Osteoblast (primary cell): Measurements from ENCODE around the gene OGA. TPM values are rescaled to one million over a fixed set of nuclear protein-coding genes. Genes with fewer than 3 reads are reported as not detected.

ENCODE experiments used
- DNase-seq: peaks from one replicate; pipeline ENCODE4 v3.0.0; 2011; ENCODE audit warnings: low spot score, mixed read lengths; ENCODE audit not compliant: insufficient read length; ENCODE audit errors: missing footprints
- H2AFZ ChIP-seq: 2 replicates; pipeline ENCODE4 v1.6.0; 2011; ENCODE audit warnings: mild to moderate bottlenecking, low read length
- H3K27ac ChIP-seq: 2 replicates; pipeline ENCODE4 v1.5.1; 2011; ENCODE audit warnings: mild to moderate bottlenecking, low read depth, low read length, moderate library complexity
- H3K27me3 ChIP-seq: 2 replicates; pipeline ENCODE4 v1.6.0; 2012; ENCODE audit warnings: mild to moderate bottlenecking, control low read depth, inconsistent platforms, low read length, moderate library complexity; ENCODE audit not compliant: insufficient read depth
- H3K36me3 ChIP-seq: 2 replicates; pipeline ENCODE4 v1.5.1; 2011; ENCODE audit warnings: mild to moderate bottlenecking, low read length, control low read depth, moderate library complexity; ENCODE audit not compliant: insufficient read depth
- H3K4me1 ChIP-seq: 2 replicates; pipeline ENCODE4 v1.5.1; 2011; ENCODE audit warnings: mild to moderate bottlenecking, low read length, control low read depth, moderate library complexity; ENCODE audit not compliant: insufficient read depth
- H3K4me2 ChIP-seq: 2 replicates; pipeline ENCODE4 v1.6.0; 2011; ENCODE audit warnings: mild to moderate bottlenecking, low read length; ENCODE audit not compliant: insufficient read depth
- H3K4me3 ChIP-seq: fragments of 200-600 bp; sonication (generic); 3 replicates; pipeline ENCODE4 v1.5.1; 2012; ENCODE audit warnings: mild to moderate bottlenecking, low read length, inconsistent platforms; ENCODE audit not compliant: insufficient read depth
- H3K79me2 ChIP-seq: 2 replicates; pipeline ENCODE4 v1.6.0; 2012; ENCODE audit warnings: mild to moderate bottlenecking, low read length, control low read depth, inconsistent platforms; ENCODE audit not compliant: insufficient read depth
- H3K9me3 ChIP-seq: 2 replicates; pipeline ENCODE4 v1.5.1; 2011; ENCODE audit warnings: low read depth, low read length, control low read depth
- H4K20me1 ChIP-seq: 2 replicates; pipeline ENCODE4 v1.6.0; 2012; ENCODE audit warnings: mild to moderate bottlenecking, low read length, control low read depth; ENCODE audit not compliant: insufficient read depth
- total RNA-seq: library from RNA; depleted of rRNA; stranded (reverse); fragments of >200 nt; gene quantifications from 2 replicates; pipeline ENCODE4 v1.2.3, GENCODE V29; 2012
- TF ChIP-seq, protein P1 (sequence below): IDR thresholded peaks from 2 replicates; pipeline ENCODE4 v1.5.1; 2011; ENCODE audit warnings: mild to moderate bottlenecking, low read depth, low read length, moderate library complexity; ENCODE audit errors: extremely low read depth

OGA gene
- total RNA-seq, 1 donor, result 121 TPM

DNA sequence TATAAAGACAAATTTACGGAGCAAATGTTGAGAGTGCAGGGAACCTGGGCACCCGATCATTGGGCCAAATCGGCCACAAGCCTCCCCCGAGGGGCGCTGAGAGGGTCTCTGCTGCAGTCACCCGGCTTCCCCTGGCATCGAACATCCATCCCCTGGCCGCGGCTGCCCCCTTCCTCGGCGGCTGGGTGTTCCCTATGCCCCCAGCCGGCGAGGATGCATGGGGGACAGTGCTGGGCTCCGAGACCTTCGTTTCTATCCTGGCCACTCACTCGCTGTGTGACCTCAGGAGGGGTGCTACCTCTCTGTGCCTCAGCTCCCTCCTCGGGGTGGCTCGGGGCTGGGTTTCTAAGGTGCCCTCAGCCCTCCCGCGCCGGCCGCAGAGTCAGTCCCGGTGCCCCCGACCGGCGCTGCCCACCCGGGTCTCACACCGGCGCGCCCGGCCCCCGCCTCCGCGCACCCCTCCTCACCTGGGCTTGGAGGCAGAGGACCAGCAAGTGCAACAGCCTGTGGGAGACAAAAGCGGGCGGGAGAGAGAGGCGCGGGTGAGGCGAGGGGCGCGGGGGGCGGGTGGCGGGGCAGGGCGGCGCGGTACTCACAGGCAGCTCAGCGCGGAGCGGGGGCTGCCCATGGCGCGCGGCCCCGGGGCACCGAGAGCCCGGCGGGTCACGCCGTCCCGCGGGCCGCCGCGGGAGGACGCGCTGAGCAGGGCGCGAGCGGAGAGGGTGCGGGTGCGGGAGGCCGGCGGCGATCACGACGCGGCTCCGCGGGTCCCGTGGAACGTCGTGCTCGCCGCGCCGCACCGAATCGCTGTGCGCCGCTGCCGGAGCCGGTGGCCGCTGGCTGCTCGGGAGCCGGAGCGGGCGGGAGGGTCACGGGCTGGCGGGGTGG, 42.7 kb downstream of the OGA start, which contains the start of gene FGF8:
FGF8 (minus strand) TSS at position 842 of the 888 bp plus-strand sequence; CDS start at position 628, 214 bp downstream.
- Histone ChIP-seq H3K4me3 (no peak within 1 kb of the TSS), H3K27me3 (peaks cover 51% of the 10 kb centered on the region), H2AFZ (no peak within 1 kb of the TSS), H3K4me1 (peaks cover 8% of the 10 kb centered on the region), H3K27ac (no peak within 1 kb of the TSS), H3K36me3 (no peaks in the 10 kb centered on the region), H3K79me2 (no peaks in the 10 kb centered on the region), H4K20me1 (peaks cover 19% of the 10 kb centered on the region), H3K4me2 (no peak within 1 kb of the TSS), H3K9me3 (no peaks in the 10 kb centered on the region)
- TF ChIP-seq, protein P1, sequence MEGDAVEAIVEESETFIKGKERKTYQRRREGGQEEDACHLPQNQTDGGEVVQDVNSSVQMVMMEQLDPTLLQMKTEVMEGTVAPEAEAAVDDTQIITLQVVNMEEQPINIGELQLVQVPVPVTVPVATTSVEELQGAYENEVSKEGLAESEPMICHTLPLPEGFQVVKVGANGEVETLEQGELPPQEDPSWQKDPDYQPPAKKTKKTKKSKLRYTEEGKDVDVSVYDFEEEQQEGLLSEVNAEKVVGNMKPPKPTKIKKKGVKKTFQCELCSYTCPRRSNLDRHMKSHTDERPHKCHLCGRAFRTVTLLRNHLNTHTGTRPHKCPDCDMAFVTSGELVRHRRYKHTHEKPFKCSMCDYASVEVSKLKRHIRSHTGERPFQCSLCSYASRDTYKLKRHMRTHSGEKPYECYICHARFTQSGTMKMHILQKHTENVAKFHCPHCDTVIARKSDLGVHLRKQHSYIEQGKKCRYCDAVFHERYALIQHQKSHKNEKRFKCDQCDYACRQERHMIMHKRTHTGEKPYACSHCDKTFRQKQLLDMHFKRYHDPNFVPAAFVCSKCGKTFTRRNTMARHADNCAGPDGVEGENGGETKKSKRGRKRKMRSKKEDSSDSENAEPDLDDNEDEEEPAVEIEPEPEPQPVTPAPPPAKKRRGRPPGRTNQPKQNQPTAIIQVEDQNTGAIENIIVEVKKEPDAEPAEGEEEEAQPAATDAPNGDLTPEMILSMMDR, result no peak
- DNase-seq, result peak; percentile 89

DNA sequence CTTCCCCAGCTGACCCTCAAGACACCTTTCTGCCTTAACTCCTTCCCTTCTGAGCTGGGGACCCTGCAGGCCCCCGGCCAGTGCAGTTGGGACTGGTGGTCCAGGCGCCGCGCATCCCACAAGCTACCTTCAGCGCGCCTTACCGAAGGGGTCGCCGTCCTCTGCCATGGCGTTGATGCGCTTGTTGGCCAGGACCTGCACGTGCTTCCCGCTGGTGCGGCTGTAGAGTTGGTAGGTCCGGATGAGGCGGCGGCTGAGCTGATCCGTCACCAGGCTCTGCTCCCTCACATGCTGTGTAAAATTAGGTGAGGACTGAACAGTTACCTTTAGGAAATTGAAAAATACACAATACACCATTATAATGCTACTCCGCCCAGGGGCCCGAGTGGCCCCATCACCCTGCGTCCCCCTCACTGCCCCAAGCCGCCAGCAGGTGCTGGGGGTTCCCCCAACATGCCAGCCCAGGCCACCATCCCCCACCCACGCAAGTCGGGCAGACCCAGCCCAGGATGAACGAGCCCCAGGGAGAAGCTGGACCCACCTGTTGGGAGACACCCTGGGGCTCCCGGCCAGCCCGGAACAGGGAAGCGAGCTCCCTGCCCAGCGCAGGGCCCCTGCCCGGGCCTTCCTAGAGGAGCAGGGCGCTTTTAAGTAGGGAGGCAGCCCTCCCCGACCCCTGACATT, 43.5 kb downstream of the OGA start:
- H3K9me3 ChIP-seq, result no peaks in the 10 kb centered on the region
- DNase-seq, result peak; percentile 83
- H3K4me1 ChIP-seq, result peaks cover 3% of the 10 kb centered on the region
- H3K27me3 ChIP-seq, result peaks cover 51% of the 10 kb centered on the region
- TF ChIP-seq, protein P1, result no peak
- H2AFZ ChIP-seq, result no peak overlapping the region
- H3K36me3 ChIP-seq, result no peaks in the 10 kb centered on the region
- H3K4me2 ChIP-seq, result no peak overlapping the region
- H4K20me1 ChIP-seq, result peaks cover 14% of the 10 kb centered on the region
- H3K27ac ChIP-seq, result no peak overlapping the region
- no peaks in the 10 kb centered on the region for H3K79me2 ChIP-seq
- no peak overlapping the region for H3K4me3 ChIP-seq

DNA sequence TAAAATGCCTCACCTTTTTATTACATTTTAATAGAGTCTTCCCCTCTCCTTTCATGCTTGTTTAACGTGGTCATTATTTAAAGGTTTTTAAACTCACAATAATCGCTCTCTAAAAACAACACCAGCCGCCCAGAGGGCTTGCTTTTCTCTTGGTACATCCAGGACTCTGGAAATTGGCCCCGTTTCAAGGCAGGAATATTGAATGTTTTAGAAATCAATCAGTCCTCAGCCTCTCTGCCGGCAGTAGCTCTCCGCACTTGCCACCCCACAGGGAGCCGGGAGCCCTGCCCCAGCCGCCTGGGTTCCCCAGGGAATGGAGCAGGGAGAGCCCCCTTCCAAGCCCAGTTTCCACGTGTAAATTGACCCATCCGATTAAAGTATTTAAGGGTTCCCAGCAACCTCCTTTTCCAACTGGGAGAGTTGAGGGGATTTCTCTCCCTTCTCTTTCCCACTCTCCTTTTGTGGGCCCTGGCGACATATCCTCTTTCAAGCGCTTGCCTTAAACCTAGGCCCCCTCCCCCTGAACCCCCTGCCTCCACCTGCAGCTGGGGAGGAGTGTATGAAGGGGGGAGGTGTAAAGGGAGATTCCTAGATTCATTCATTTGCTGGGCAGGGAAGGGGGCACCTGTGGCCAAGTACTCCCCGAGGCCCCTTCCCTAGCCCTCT, 44.2 kb downstream of the OGA start:
- Histone ChIP-seq H3K79me2 (no peaks in the 10 kb centered on the region), H3K4me2 (no peak overlapping the region), H3K36me3 (no peaks in the 10 kb centered on the region), H3K27ac (no peak overlapping the region), H4K20me1 (peaks cover 14% of the 10 kb centered on the region), H3K4me3 (no peak overlapping the region), H3K4me1 (no peaks in the 10 kb centered on the region), H2AFZ (no peak overlapping the region), H3K9me3 (no peaks in the 10 kb centered on the region), H3K27me3 (peaks cover 51% of the 10 kb centered on the region)
- DNase-seq, result peak; percentile 81
- TF ChIP-seq, protein P1, result no peak
